Subcutaneous adipose tissue (tissue), 4 donors: ENCODE measurements around the gene CYB5R4. TPM values are rescaled to one million over a fixed set of nuclear protein-coding genes. Genes with fewer than 3 reads are reported as not detected.

Experiments used
- total RNA-seq, 4 donors: library from RNA; depleted of rRNA; stranded (reverse); fragments of >200 nt; gene quantifications; one replicate each; pipeline ENCODE4 v1.1.0, GENCODE V29; 2016
- TF ChIP-seq, protein P1 (sequence below): fragments of 450-650 bp; IDR thresholded peaks from one replicate; pipeline ENCODE4 v1.5.1; 2016; ENCODE audit warnings: low read depth, mild to moderate bottlenecking, control low read depth, antibody characterized with exemption, moderate library complexity

The CYB5R4 gene
- total RNA-seq, 4 donors from 2014 or later = 4.3 to 21.6 (median 10.1) TPM

DNA sequence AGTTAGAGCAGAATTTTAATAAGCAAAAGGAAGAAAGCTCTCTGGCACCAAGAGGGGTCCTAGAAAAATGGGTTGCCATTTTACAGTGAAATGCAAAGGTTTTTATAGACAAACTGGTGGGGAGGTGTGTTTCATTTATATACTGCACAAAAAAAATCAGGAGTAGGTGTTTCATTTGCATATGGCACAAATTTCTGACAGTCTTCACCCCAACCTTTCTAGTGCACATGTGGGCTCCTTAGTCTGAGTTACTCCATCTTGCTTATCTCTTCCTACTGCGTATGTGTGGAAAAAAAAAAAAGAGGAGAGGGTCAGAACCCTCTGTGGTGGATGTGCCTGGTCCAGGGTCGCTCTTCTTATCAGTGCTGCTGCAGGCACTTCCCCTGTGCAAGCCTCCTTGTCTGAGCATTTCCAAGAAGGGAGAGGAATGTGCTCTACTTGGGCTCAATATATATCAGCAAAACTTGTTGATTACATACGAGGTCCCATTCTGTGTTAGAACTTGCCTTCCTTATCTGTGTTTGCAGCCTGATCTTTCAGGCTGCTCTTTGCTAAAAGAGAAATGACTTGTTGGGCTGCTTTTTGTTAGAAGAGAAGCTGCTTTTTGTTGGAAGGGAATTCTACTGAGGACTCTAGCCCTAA, 115.0 kb downstream of the CYB5R4 start:
- TF ChIP-seq, protein P1, sequence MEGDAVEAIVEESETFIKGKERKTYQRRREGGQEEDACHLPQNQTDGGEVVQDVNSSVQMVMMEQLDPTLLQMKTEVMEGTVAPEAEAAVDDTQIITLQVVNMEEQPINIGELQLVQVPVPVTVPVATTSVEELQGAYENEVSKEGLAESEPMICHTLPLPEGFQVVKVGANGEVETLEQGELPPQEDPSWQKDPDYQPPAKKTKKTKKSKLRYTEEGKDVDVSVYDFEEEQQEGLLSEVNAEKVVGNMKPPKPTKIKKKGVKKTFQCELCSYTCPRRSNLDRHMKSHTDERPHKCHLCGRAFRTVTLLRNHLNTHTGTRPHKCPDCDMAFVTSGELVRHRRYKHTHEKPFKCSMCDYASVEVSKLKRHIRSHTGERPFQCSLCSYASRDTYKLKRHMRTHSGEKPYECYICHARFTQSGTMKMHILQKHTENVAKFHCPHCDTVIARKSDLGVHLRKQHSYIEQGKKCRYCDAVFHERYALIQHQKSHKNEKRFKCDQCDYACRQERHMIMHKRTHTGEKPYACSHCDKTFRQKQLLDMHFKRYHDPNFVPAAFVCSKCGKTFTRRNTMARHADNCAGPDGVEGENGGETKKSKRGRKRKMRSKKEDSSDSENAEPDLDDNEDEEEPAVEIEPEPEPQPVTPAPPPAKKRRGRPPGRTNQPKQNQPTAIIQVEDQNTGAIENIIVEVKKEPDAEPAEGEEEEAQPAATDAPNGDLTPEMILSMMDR = no peak

DNA sequence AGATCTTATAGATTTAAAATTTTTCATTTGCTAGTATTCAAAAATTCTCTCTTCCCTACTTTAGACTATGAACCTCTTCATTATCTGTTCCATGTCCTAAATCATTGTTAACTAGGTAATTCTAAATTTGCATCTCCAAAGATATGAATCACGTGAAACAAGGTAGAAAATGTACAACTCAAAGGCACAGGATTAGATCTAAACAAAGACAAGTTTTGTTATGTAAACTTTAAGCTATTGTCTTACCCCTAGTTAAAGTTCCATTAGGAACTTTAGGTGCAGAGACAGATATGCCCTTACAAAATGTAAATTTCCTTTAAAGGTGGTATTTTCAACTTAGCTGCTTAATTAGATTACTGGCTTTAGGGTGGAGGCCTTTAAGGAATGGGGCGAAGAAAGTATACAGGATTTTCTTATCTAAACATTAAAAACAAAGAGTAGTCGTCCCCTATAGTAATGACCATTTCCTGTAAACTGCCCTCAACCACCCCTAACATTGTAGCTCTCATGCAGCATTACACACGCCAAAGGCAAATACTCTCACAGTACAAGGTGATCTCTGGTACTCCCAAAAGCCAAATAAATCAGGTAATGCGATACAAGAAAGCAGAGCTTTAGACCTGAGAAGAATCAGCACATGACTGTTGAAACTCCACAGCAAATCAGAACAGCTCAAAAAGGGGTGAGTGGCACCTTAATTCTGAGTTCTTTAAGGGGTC, 116.7 kb downstream of the CYB5R4 start:
- TF ChIP-seq, protein P1 = no peak

DNA sequence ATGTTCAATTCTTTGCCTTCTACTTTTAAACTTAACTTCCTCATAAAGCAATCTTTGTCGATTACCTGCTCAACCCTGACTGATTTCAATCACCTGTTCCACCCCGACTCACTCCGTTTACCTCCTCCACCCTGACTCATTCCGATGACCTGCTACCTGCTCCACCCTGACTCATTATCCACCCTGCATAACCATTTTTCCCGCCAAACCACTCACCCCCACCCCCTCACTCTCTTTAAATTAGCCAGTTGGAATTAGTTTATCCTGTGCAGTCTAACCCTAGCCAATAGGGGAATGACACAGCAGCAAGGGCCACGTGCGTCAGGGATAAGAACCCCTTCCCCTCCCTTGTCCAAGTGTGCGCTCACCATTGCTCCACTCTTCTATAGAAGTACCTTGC, 117.4 kb downstream of the CYB5R4 start:
- TF ChIP-seq, protein P1 = no peak

DNA sequence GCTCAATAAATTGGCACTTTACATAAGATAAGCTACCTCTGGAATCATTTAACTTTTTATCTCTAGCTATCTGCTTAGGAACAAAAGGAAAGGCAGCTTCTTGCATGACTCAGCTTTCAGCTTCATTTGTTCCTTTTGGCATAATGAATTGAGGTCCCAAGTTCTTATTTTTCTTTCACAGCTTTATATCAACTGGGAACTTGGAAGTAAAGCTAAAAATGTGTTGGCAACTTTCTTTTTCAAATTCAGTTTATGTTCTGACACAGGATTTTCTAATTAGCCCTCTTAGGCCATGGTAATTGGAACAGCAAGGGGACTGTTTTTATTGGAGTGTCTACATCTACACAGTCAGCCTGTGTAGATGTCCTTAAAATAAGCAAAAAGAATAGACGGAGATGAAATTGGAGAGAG, 118.8 kb downstream of the CYB5R4 start:
- TF ChIP-seq, protein P1 = no peak

DNA sequence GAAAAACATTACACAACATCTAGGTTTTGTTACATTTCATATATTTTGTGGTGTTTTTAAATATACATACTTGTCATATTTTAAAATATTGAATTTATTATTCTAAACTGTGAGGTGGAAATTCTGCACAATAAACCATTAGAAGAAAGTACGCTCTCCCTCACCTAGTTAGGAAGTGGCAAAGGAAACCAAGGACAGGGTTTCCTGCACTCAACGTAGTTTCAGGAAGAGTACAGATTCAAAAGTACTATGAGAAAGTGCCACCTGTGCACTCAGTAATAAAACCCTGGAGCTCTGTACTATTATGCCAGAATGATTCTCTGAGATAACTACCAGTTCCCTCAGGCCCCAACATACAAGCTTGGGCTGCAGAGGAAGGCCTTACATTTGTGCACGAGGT, 119.5 kb downstream of the CYB5R4 start:
- TF ChIP-seq, protein P1 = no peak

DNA sequence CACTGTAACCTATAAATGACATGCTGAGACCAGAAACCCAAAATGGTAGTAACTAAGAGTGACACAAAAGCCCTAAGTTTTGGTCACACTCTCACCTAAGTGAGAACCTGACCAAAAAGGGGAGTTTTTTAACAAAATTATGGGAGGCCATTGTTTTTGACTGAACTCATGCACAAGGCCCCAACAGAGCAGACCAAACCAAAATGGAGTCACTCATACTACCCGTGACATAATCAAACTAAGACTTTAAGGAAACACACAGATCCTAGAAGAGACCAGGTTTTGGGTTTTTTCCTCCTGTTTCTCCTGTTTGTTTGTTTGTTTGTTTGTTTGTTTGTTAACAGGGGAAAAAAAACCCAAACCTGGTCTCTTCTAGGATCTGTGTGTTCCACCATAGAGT, 124.9 kb downstream of the CYB5R4 start:
- TF ChIP-seq, protein P1 = no peak

DNA sequence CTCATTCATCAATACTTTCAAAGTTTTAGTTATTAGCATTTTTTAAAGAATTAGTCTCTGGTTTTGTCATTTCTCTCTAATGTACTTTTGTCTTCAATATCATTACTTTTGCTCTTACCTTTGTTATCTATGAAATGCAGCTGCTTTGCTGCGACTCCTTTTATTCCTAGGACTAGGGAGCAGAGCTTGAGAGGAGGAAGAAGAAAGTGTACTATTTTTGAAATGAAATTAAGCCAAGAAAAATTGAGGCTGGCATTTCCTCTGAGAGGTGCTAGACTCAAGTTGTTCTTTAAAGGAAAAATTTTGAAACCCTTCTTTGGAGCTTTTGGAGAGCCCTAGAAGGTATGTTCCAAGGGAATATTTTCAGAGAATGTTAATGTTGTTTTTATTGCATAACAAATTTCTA, 125.8 kb downstream of the CYB5R4 start:
- TF ChIP-seq, protein P1 = no peak
